GM23338 (cell line): ENCODE data around the gene COL15A1. TPM values are rescaled to one million over a fixed set of nuclear protein-coding genes. Genes with fewer than 3 reads are reported as not detected.

Experiments
- ATAC-seq: fragments of 200-7000 bp; cut with Tn5 transposase; 3 replicates; pipeline ENCODE4 v1.9.1; 2020
- DNase-seq: peaks from one replicate; pipeline ENCODE4 v3.0.0-alpha.2; 2015; ENCODE audit warnings: low spot score
- H2AFZ ChIP-seq: fragments of 200-600 bp; sonication (generic); 2 replicates; pipeline ENCODE4 v1.8.0; 2016; ENCODE audit warnings: antibody characterized with exemption, mild to moderate bottlenecking, moderate library complexity
- H3F3A ChIP-seq: fragments of 200-600 bp; sonication (generic); replicated peaks from 2 replicates; pipeline ENCODE4 v1.8.0; 2017; ENCODE audit warnings: antibody characterized with exemption, mixed run types, low read depth
- H3K27ac ChIP-seq: fragments of 200-600 bp; sonication (generic); 2 replicates; pipeline ENCODE4 v1.6.1; 2016; ENCODE audit warnings: low read depth
- H3K27me3 ChIP-seq: fragments of 200-600 bp; sonication (generic); 2 replicates; pipeline ENCODE4 v1.8.0; 2016; ENCODE audit warnings: mild to moderate bottlenecking, mixed run types, moderate library complexity; ENCODE audit not compliant: insufficient read depth
- H3K36me3 ChIP-seq: fragments of 200-600 bp; sonication (generic); 2 replicates; pipeline ENCODE4 v1.8.0; 2016; ENCODE audit warnings: mild to moderate bottlenecking; ENCODE audit not compliant: insufficient read depth
- H3K4me1 ChIP-seq: fragments of 200-600 bp; sonication (generic); 2 replicates; pipeline ENCODE4 v1.8.0; 2016; ENCODE audit warnings: mild to moderate bottlenecking, moderate library complexity; ENCODE audit not compliant: insufficient read depth
- H3K4me2 ChIP-seq: fragments of 200-600 bp; sonication (generic); 2 replicates; pipeline ENCODE4 v1.7.1; 2017; ENCODE audit warnings: mixed run types
- H3K4me3 ChIP-seq: fragments of 200-600 bp; sonication (generic); 2 replicates; pipeline ENCODE4 v1.6.1; 2016; ENCODE audit warnings: mixed run types
- H3K79me2 ChIP-seq: fragments of 200-600 bp; sonication (generic); replicated peaks from 2 replicates; pipeline ENCODE4 v1.8.0; 2017; ENCODE audit warnings: mild to moderate bottlenecking; ENCODE audit not compliant: insufficient read depth
- H3K9me2 ChIP-seq: fragments of 200-600 bp; sonication (generic); 2 replicates; pipeline ENCODE4 v1.8.0; 2017; ENCODE audit not compliant: insufficient read depth
- H4K20me1 ChIP-seq: fragments of 200-600 bp; sonication (generic); replicated peaks from 2 replicates; pipeline ENCODE4 v1.8.0; 2017; ENCODE audit warnings: mild to moderate bottlenecking; ENCODE audit not compliant: insufficient read depth
- H3K27ac Mint-ChIP-seq: 2 replicates; pipeline ENCODE4 v1.8.0; 2020; ENCODE audit warnings: inconsistent platforms, mild to moderate bottlenecking, moderate library complexity, mixed read lengths
- H3K27me3 Mint-ChIP-seq: 3 replicates; pipeline ENCODE4 v1.8.0; 2022; ENCODE audit warnings: low read depth, mild to moderate bottlenecking, moderate library complexity, mixed read lengths, inconsistent platforms; ENCODE audit not compliant: insufficient read depth, poor library complexity
- H3K36me3 Mint-ChIP-seq: 3 replicates; pipeline ENCODE4 v1.8.0; 2021; ENCODE audit warnings: low read depth, mild to moderate bottlenecking, inconsistent platforms, moderate library complexity, mixed read lengths
- H3K4me1 Mint-ChIP-seq: 3 replicates; pipeline ENCODE4 v1.8.0; 2020; ENCODE audit warnings: mild to moderate bottlenecking, inconsistent platforms, mixed read lengths
- H3K4me3 Mint-ChIP-seq: 3 replicates; pipeline ENCODE4 v1.8.0; 2021; ENCODE audit warnings: moderate library complexity, mild to moderate bottlenecking, inconsistent platforms, mixed read lengths
- H3K9me3 Mint-ChIP-seq: 3 replicates; pipeline ENCODE4 v1.8.0; 2020; ENCODE audit warnings: moderate library complexity, mild to moderate bottlenecking, inconsistent platforms, mixed read lengths
- CREB1 ChIP-seq: fragments of 250-450 bp; sonication (Bioruptor Pico); IDR thresholded peaks from 2 replicates; pipeline ENCODE4 v1.5.0; 2020; ENCODE audit warnings: low read depth, mild to moderate bottlenecking, moderate library complexity
- CTCF ChIP-seq, 2 experiments: fragments of 200-600 bp in 1 of 2; sonication (generic) in 1 of 2; conservative IDR thresholded peaks; 2 replicates each; pipeline versions ENCODE4 v1.5.1 to v1.6.1; 2016 to 2017; ENCODE audit warnings: antibody characterized with exemption in 2 of 2, low read depth in 2 of 2, mild to moderate bottlenecking in 2 of 2, moderate library complexity in 1 of 2
- EZH2phosphoT487 ChIP-seq: fragments of 200-600 bp; sonication (generic); IDR thresholded peaks from one replicate; pipeline ENCODE4 v1.8.1; 2018; ENCODE audit warnings: antibody characterized with exemption; ENCODE audit not compliant: unreplicated experiment
- JUNB ChIP-seq: IDR thresholded peaks from one replicate; pipeline ENCODE4 v1.6.1; 2016; ENCODE audit warnings: antibody characterized with exemption; ENCODE audit not compliant: unreplicated experiment
- POLR2AphosphoS5 ChIP-seq: IDR thresholded peaks from 2 replicates; pipeline ENCODE4 v1.6.1; 2016; ENCODE audit warnings: antibody characterized with exemption, low read depth
- REST ChIP-seq: IDR thresholded peaks from one replicate; pipeline ENCODE4 v1.6.1; 2018; ENCODE audit warnings: antibody characterized with exemption; ENCODE audit not compliant: unreplicated experiment
- ZNF114 ChIP-seq: fragments of 250-450 bp; sonication (Bioruptor Pico); IDR thresholded peaks from 2 replicates; pipeline ENCODE4 v1.5.0; 2020; ENCODE audit warnings: mild to moderate bottlenecking, moderate library complexity
- polyA plus RNA-seq: library from polyadenylated mRNA; unstranded; fragments of >200 nt; fragmentation: Nextera tagmentation; extraction: Ambion mirVana; gene quantifications from 2 replicates; pipeline ENCODE4 v1.2.1, GENCODE V29; 2016
- total RNA-seq: library from RNA; depleted of rRNA; stranded (reverse); fragments of >200 nt; shearing (Covaris generic); gene quantifications from 2 replicates; pipeline ENCODE4 v1.2.3, GENCODE V29; 2014

COL15A1 gene
- total and polyA plus RNA-seq, 2 experiments from 2014 or later: 0.17 to 0.18 TPM

GRCh38 chr9:99113414-99114048, 169.8 kb downstream of the COL15A1 start (continued):
- no peak for TF ChIP-seq REST

GRCh38 chr9:99114049-99114440, 170.3 kb downstream of the COL15A1 start:
- H3K79me2 ChIP-seq: peaks cover 100% of the 10 kb centered on the region
- Mint-ChIP-seq H3K4me3 (no peak overlapping the region), H3K4me1 (peaks cover 60% of the 10 kb centered on the region), H3K27me3 (no peaks in the 10 kb centered on the region), H3K27ac (no peak overlapping the region), H3K9me3 (no peaks in the 10 kb centered on the region; the same call in 2 of the 3 replicates), H3K36me3 (no peaks in the 10 kb centered on the region)
- ATAC-seq (no peak), DNase-seq (no peak)
- H3K9me2 ChIP-seq: no peaks in the 10 kb centered on the region
- H3K4me1 ChIP-seq: peaks cover 63% of the 10 kb centered on the region
- TF ChIP-seq CTCF (conservative IDR thresholded peaks at IDR 0.05; ENCODE audit: low read depth in 2 of 2) (no peak), POLR2AphosphoS5 (no peak)
- H2AFZ ChIP-seq: no peak overlapping the region
- no peaks in the 10 kb centered on the region for H3K36me3 ChIP-seq
- no peak overlapping the region for H3K27ac ChIP-seq
- no peaks in the 10 kb centered on the region for H3K27me3 ChIP-seq
- H3F3A ChIP-seq: no peaks in the 10 kb centered on the region
- peaks cover 37% of the 10 kb centered on the region for H4K20me1 ChIP-seq
- H3K4me2 ChIP-seq: no peak overlapping the region
- no peak overlapping the region for H3K4me3 ChIP-seq

- peaks cover 100% of the 10 kb centered on the region for H3K79me2 ChIP-seq
- H3K27ac ChIP-seq: 0 out of 2 replicates have a peak overlapping the region, but pooled peaks have one; percentile 3
- no peaks in the 10 kb centered on the region for H3F3A ChIP-seq
- ATAC-seq (no peak), DNase-seq (no peak)
- Mint-ChIP-seq H3K27ac (no peak overlapping the region), H3K4me3 (no peak overlapping the region), H3K4me1 (peaks cover 59% of the 10 kb centered on the region), H3K9me3 (no peaks in the 10 kb centered on the region; the same call in 2 of the 3 replicates), H3K36me3 (no peaks in the 10 kb centered on the region), H3K27me3 (no peaks in the 10 kb centered on the region)
- peak overlapping the region; percentile 46; the same call in 1 of the 2 replicates for H3K4me2 ChIP-seq
- peaks cover 41% of the 10 kb centered on the region for H4K20me1 ChIP-seq
- H3K36me3 ChIP-seq: no peaks in the 10 kb centered on the region
- H3K9me2 ChIP-seq: no peaks in the 10 kb centered on the region
- peaks cover 62% of the 10 kb centered on the region for H3K4me1 ChIP-seq
- H2AFZ ChIP-seq: no peak overlapping the region
- no peaks in the 10 kb centered on the region for H3K27me3 ChIP-seq
- no peak overlapping the region for H3K4me3 ChIP-seq
- TF ChIP-seq EZH2phosphoT487: no peak
- no peak for TF ChIP-seq JUNB
- TF ChIP-seq ZNF114 (CRISPR knock-in tag): no peak
- TF ChIP-seq CREB1 (CRISPR knock-in tag): no peak
- TF ChIP-seq CTCF (conservative IDR thresholded peaks at IDR 0.05; ENCODE audit: low read depth in 2 of 2): no peak
These were observed 171.3 kb downstream of the COL15A1 start for GRCh38 chr9:99114846-99115500.
